Mesodermal cell (in vitro differentiated cells): Measurements from ENCODE around the gene SCN4B.

Experiments
- H3K27ac ChIP-seq: 2 replicates; pipeline ENCODE4 v1.7.0; 2013; ENCODE audit warnings: mild to moderate bottlenecking, low read depth, low read length, moderate library complexity; ENCODE audit not compliant: severe bottlenecking
- H3K36me3 ChIP-seq: 2 replicates; pipeline ENCODE4 v1.7.1; 2013; ENCODE audit warnings: mild to moderate bottlenecking, low read length, moderate library complexity; ENCODE audit not compliant: control insufficient read depth, insufficient read depth
- H3K4me1 ChIP-seq: one replicate; pipeline ENCODE4 v1.7.1; 2013; ENCODE audit warnings: mild to moderate bottlenecking, low read length; ENCODE audit not compliant: insufficient read depth, control insufficient read depth, poor library complexity, severe bottlenecking
- H3K4me3 ChIP-seq: 2 replicates; pipeline ENCODE4 v1.7.0; 2013; ENCODE audit warnings: low read length, control low read depth, mild to moderate bottlenecking; ENCODE audit not compliant: insufficient read depth, poor library complexity, severe bottlenecking; ENCODE audit errors: extremely low read depth
- H3K9me3 ChIP-seq: 2 replicates; pipeline ENCODE4 v1.7.1; 2013; ENCODE audit warnings: mild to moderate bottlenecking, low read length, moderate library complexity; ENCODE audit not compliant: control insufficient read depth
- WGBS, 2 experiments: methylation state at CpG; one replicate each; pipeline ENCODE4 v1.1.5; 2013; ENCODE audit warnings: missing lambda C conversion rate in 2 of 2; ENCODE audit not compliant: insufficient coverage in 2 of 2; 5-methylcytosine and 5-hydroxymethylcytosine counted together

The SCN4B gene

GRCh38 chr11:118099838-118100556 is 52.6 kb downstream of the SCN4B start:
- no peaks in the 10 kb centered on the region for H3K36me3 ChIP-seq
- 83 to 87% methylated on average over 7 to 9 of the region's 10 CpGs for WGBS, 2 experiments
- H3K27ac ChIP-seq: no peak overlapping the region
- no peaks in the 10 kb centered on the region for H3K4me1 ChIP-seq
- no peak overlapping the region for H3K4me3 ChIP-seq
- no peaks in the 10 kb centered on the region for H3K9me3 ChIP-seq

GRCh38 chr11:118098996-118099837 is 53.4 kb downstream of the SCN4B start:
- Histone ChIP-seq H3K9me3 (no peaks in the 10 kb centered on the region), H3K4me3 (no peak overlapping the region), H3K27ac (no peak overlapping the region), H3K4me1 (no peaks in the 10 kb centered on the region), H3K36me3 (no peaks in the 10 kb centered on the region)
- WGBS, 2 experiments: 63 to 66% methylated on average over 4 to 7 of the region's 11 CpGs

- Histone ChIP-seq H3K4me3 (no peak overlapping the region), H3K9me3 (no peaks in the 10 kb centered on the region), H3K27ac (no peak overlapping the region), H3K4me1 (no peaks in the 10 kb centered on the region), H3K36me3 (no peaks in the 10 kb centered on the region)
- no CpG with 5 or more reads among the region's 1 CpG for WGBS, 2 experiments
These were observed 56.7 kb downstream of the SCN4B start for GRCh38 chr11:118095967-118096367.

GRCh38 chr11:118095493-118095892 is 57.1 kb downstream of the SCN4B start:
- H3K36me3 ChIP-seq: no peaks in the 10 kb centered on the region
- no peaks in the 10 kb centered on the region for H3K9me3 ChIP-seq
- H3K27ac ChIP-seq: no peak overlapping the region
- 84 to 91% methylated on average over 4 of the region's 4 CpGs for WGBS, 2 experiments
- H3K4me3 ChIP-seq: no peak overlapping the region
- H3K4me1 ChIP-seq: no peaks in the 10 kb centered on the region

- Histone ChIP-seq H3K4me3 (no peak overlapping the region), H3K36me3 (no peaks in the 10 kb centered on the region), H3K27ac (peak overlapping the region; percentile 29), H3K9me3 (peaks cover 1% of the 10 kb centered on the region), H3K4me1 (no peaks in the 10 kb centered on the region)
- 86 to 90% methylated on average over 7 to 8 of the region's 8 CpGs for WGBS, 2 experiments
These were observed 59.6 kb downstream of the SCN4B start for GRCh38 chr11:118092907-118093571.

GRCh38 chr11:118091690-118092089 is 60.9 kb downstream of the SCN4B start:
- no peaks in the 10 kb centered on the region for H3K4me1 ChIP-seq
- H3K36me3 ChIP-seq: no peaks in the 10 kb centered on the region
- 88 to 92% methylated on average over 5 to 6 of the region's 6 CpGs for WGBS, 2 experiments
- H3K9me3 ChIP-seq: peaks cover 10% of the 10 kb centered on the region
- no peak overlapping the region for H3K4me3 ChIP-seq
- H3K27ac ChIP-seq: no peak overlapping the region

- WGBS, 2 experiments: 83 to 85% methylated on average over 2 to 5 of the region's 7 CpGs
- Histone ChIP-seq H3K4me1 (no peaks in the 10 kb centered on the region), H3K9me3 (peaks cover 10% of the 10 kb centered on the region), H3K36me3 (no peaks in the 10 kb centered on the region), H3K4me3 (no peak overlapping the region), H3K27ac (no peak overlapping the region)
These were observed 62.0 kb downstream of the SCN4B start for GRCh38 chr11:118090545-118091162.

- 88 to 89% methylated on average over 2 to 3 of the region's 4 CpGs for WGBS, 2 experiments
- no peaks in the 10 kb centered on the region for H3K4me1 ChIP-seq
- H3K4me3 ChIP-seq: no peak overlapping the region
- H3K27ac ChIP-seq: no peak overlapping the region
- H3K9me3 ChIP-seq: peaks cover 10% of the 10 kb centered on the region
- H3K36me3 ChIP-seq: no peaks in the 10 kb centered on the region
These were observed 64.1 kb downstream of the SCN4B start for GRCh38 chr11:118088531-118088930.

- no peak overlapping the region for H3K4me3 ChIP-seq
- H3K27ac ChIP-seq: no peak overlapping the region
- H3K9me3 ChIP-seq: peaks cover 10% of the 10 kb centered on the region
- 80 to 92% methylated on average over 4 to 5 of the region's 6 CpGs for WGBS, 2 experiments
- no peaks in the 10 kb centered on the region for H3K4me1 ChIP-seq
- H3K36me3 ChIP-seq: no peaks in the 10 kb centered on the region
These were observed 64.7 kb downstream of the SCN4B start for GRCh38 chr11:118087931-118088330.

- 86 to 94% methylated on average over 3 to 5 of the region's 5 CpGs for WGBS, 2 experiments
- no peak within 1 kb of the TSS for H3K27ac ChIP-seq
These were observed 65.5 kb downstream of the SCN4B start, which contains the start of gene SMIM35 for GRCh38 chr11:118086913-118087768. Gene SMIM35, minus strand, starts transcription at chr11:118086963. Its CDS starts 206 bp downstream, at chr11:118086757.

More at GRCh38 chr11:118086913-118087768, 65.5 kb downstream of the SCN4B start, which contains the start of gene SMIM35:
- H3K36me3 ChIP-seq: no peaks in the 10 kb centered on the region
- no peak within 1 kb of the TSS for H3K4me3 ChIP-seq
- H3K9me3 ChIP-seq: peaks cover 10% of the 10 kb centered on the region
- H3K4me1 ChIP-seq: no peaks in the 10 kb centered on the region
